ENCODE results near the gene PXMP2. TPM values are rescaled to one million over a fixed set of nuclear protein-coding genes. Genes with fewer than 3 reads are reported as not detected.

The PXMP2 gene
- total and polyA plus RNA-seq, 3 experiments from 2014 or later: 14.5 to 22.5 (median 21.2) TPM

- peak in 1 of 5 donors; percentile 22 for DNase-seq
- Mint-ChIP-seq H3K36me3 (peaks cover 7 to 75% (median 12%) of the 10 kb centered on the region in 3 donors), H3K27me3 (no peaks in the 10 kb centered on the region), H3K4me3 (no peak overlapping the region), H3K4me1 (peaks cover 0 to 4% (median 0%) of the 10 kb centered on the region in 3 donors), H3K9me3 (no peaks in the 10 kb centered on the region), H3K27ac (peak overlapping the region in 1 of 8 donors; percentile 54)
- Histone ChIP-seq H3K36me3 (ENCODE audit: insufficient read depth, low read length) (peaks cover 9% of the 10 kb centered on the region), H3K27me3 (ENCODE audit: insufficient read depth, low read length, poor library complexity, severe bottlenecking) (no peaks in the 10 kb centered on the region), H3K9me3 (ENCODE audit: low read length) (no peaks in the 10 kb centered on the region), H3K4me3 (ENCODE audit: low read length) (no peak overlapping the region), H3K4me1 (ENCODE audit: insufficient read depth, low read length) (no peaks in the 10 kb centered on the region), H3K27ac (ENCODE audit: low read depth, low read length) (no peak overlapping the region)
- ChIA-PET CTCF (no interaction called here), POLR2A (no interaction called here)
Observed at GRCh38 chr12:132642846-132643835, 44.2 kb upstream of the PXMP2 start.

- ChIA-PET POLR2A (no interaction called here), CTCF (no interaction called here)
- peaks cover 7 to 75% (median 11%) of the 10 kb centered on the region in 3 donors for H3K36me3 Mint-ChIP-seq
- Histone ChIP-seq H3K27ac (ENCODE audit: low read depth, low read length) (no peak overlapping the region), H3K27me3 (ENCODE audit: insufficient read depth, low read length, poor library complexity, severe bottlenecking) (no peaks in the 10 kb centered on the region), H3K4me1 (ENCODE audit: insufficient read depth, low read length) (no peaks in the 10 kb centered on the region), H3K36me3 (ENCODE audit: insufficient read depth, low read length) (peaks cover 9% of the 10 kb centered on the region), H3K4me3 (ENCODE audit: low read length) (no peak overlapping the region), H3K9me3 (ENCODE audit: low read length) (no peaks in the 10 kb centered on the region)
- H3K4me1 Mint-ChIP-seq: no peaks in the 10 kb centered on the region
- H3K27me3 Mint-ChIP-seq: no peaks in the 10 kb centered on the region
- no peak for DNase-seq
- peak overlapping the region in 1 of 8 donors; percentile 75 for H3K27ac Mint-ChIP-seq
- no peaks in the 10 kb centered on the region for H3K9me3 Mint-ChIP-seq
- no peak overlapping the region for H3K4me3 Mint-ChIP-seq
Observed at GRCh38 chr12:132646850-132647249, 40.5 kb upstream of the PXMP2 start.

- H3K9me3 ChIP-seq (ENCODE audit: low read length): no peaks in the 10 kb centered on the region
- H3K9me3 Mint-ChIP-seq: no peaks in the 10 kb centered on the region
- H3K27ac Mint-ChIP-seq: no peak overlapping the region
- ChIA-PET POLR2A (no interaction called here), CTCF (no interaction called here)
- H3K4me3 ChIP-seq (ENCODE audit: low read length): no peak overlapping the region
- H3K36me3 ChIP-seq (ENCODE audit: insufficient read depth, low read length): peaks cover 9% of the 10 kb centered on the region
- no peak for DNase-seq
- peaks cover 7 to 72% (median 17%) of the 10 kb centered on the region in 3 donors for H3K36me3 Mint-ChIP-seq
- H3K27me3 ChIP-seq (ENCODE audit: insufficient read depth, low read length, poor library complexity, severe bottlenecking): no peaks in the 10 kb centered on the region
- H3K27me3 Mint-ChIP-seq: no peaks in the 10 kb centered on the region
- H3K27ac ChIP-seq (ENCODE audit: low read depth, low read length): no peak overlapping the region
- H3K4me3 Mint-ChIP-seq: no peak overlapping the region
- H3K4me1 ChIP-seq (ENCODE audit: insufficient read depth, low read length): no peaks in the 10 kb centered on the region
- no peaks in the 10 kb centered on the region for H3K4me1 Mint-ChIP-seq
Observed at GRCh38 chr12:132647858-132648257, 39.5 kb upstream of the PXMP2 start.

GRCh38 chr12:132648616-132649225 is 38.7 kb upstream of the PXMP2 start:
- POLR2A ChIA-PET: no interaction called here
- H3K36me3 ChIP-seq (ENCODE audit: insufficient read depth, low read length): peaks cover 9% of the 10 kb centered on the region
- CTCF ChIA-PET: no interaction called here

GRCh38 chr12:132649226-132649945 is 38.0 kb upstream of the PXMP2 start:
- Mint-ChIP-seq H3K4me1 (no peaks in the 10 kb centered on the region), H3K27me3 (no peaks in the 10 kb centered on the region)
- DNase-seq: no peak

More at GRCh38 chr12:132648616-132649225, 38.7 kb upstream of the PXMP2 start:
- H3K4me3 ChIP-seq (ENCODE audit: low read length): no peak overlapping the region
- Mint-ChIP-seq H3K27me3 (no peaks in the 10 kb centered on the region), H3K4me1 (no peaks in the 10 kb centered on the region), H3K4me3 (no peak overlapping the region), H3K36me3 (peaks cover 9 to 68% (median 18%) of the 10 kb centered on the region in 3 donors), H3K9me3 (no peaks in the 10 kb centered on the region), H3K27ac (peak overlapping the region in 2 of 8 donors; percentile 27 to 46)
- no peaks in the 10 kb centered on the region for H3K27me3 ChIP-seq (ENCODE audit: insufficient read depth, low read length, poor library complexity, severe bottlenecking)
- no peaks in the 10 kb centered on the region for H3K4me1 ChIP-seq (ENCODE audit: insufficient read depth, low read length)
- DNase-seq: no peak
- H3K9me3 ChIP-seq (ENCODE audit: low read length): no peaks in the 10 kb centered on the region
- no peak overlapping the region for H3K27ac ChIP-seq (ENCODE audit: low read depth, low read length)

GRCh38 chr12:132651444-132652100 is 35.8 kb upstream of the PXMP2 start:
- Mint-ChIP-seq H3K4me3 (no peak overlapping the region), H3K4me1 (no peaks in the 10 kb centered on the region), H3K27me3 (no peaks in the 10 kb centered on the region), H3K9me3 (no peaks in the 10 kb centered on the region), H3K27ac (peak overlapping the region in 2 of 8 donors; percentile 60 to 74), H3K36me3 (peaks cover 7 to 76% (median 20%) of the 10 kb centered on the region in 3 donors)
- Histone ChIP-seq H3K36me3 (ENCODE audit: insufficient read depth, low read length) (peaks cover 12% of the 10 kb centered on the region), H3K27me3 (ENCODE audit: insufficient read depth, low read length, poor library complexity, severe bottlenecking) (no peaks in the 10 kb centered on the region), H3K9me3 (ENCODE audit: low read length) (no peaks in the 10 kb centered on the region), H3K4me3 (ENCODE audit: low read length) (no peak overlapping the region), H3K4me1 (ENCODE audit: insufficient read depth, low read length) (no peaks in the 10 kb centered on the region), H3K27ac (ENCODE audit: low read depth, low read length) (no peak overlapping the region)
- ChIA-PET POLR2A (no interaction called here), CTCF (no interaction called here)
- no peak for DNase-seq

More at GRCh38 chr12:132649226-132649945, 38.0 kb upstream of the PXMP2 start:
- CTCF ChIA-PET: no interaction called here
- Mint-ChIP-seq H3K4me3 (no peak overlapping the region), H3K9me3 (no peaks in the 10 kb centered on the region), H3K36me3 (peaks cover 11 to 71% (median 18%) of the 10 kb centered on the region in 3 donors), H3K27ac (peak overlapping the region in 1 of 8 donors; percentile 27)
- H3K4me1 ChIP-seq (ENCODE audit: insufficient read depth, low read length): no peaks in the 10 kb centered on the region
- POLR2A ChIA-PET: no interaction called here
- H3K27me3 ChIP-seq (ENCODE audit: insufficient read depth, low read length, poor library complexity, severe bottlenecking): no peaks in the 10 kb centered on the region
- H3K27ac ChIP-seq (ENCODE audit: low read depth, low read length): no peak overlapping the region
- peaks cover 9% of the 10 kb centered on the region for H3K36me3 ChIP-seq (ENCODE audit: insufficient read depth, low read length)
- H3K4me3 ChIP-seq (ENCODE audit: low read length): no peak overlapping the region
- H3K9me3 ChIP-seq (ENCODE audit: low read length): no peaks in the 10 kb centered on the region

GRCh38 chr12:132653567-132654290 is 33.7 kb upstream of the PXMP2 start:
- H3K36me3 Mint-ChIP-seq: peaks cover 4 to 77% (median 25%) of the 10 kb centered on the region in 3 donors
- CTCF ChIA-PET: no interaction called here
- no peaks in the 10 kb centered on the region for H3K9me3 ChIP-seq (ENCODE audit: low read length)
- H3K27ac ChIP-seq (ENCODE audit: low read depth, low read length): no peak overlapping the region
- H3K4me3 ChIP-seq (ENCODE audit: low read length): no peak overlapping the region
- no peak overlapping the region for H3K4me3 Mint-ChIP-seq
- H3K27me3 Mint-ChIP-seq: no peaks in the 10 kb centered on the region
- no peaks in the 10 kb centered on the region for H3K9me3 Mint-ChIP-seq
- DNase-seq: no peak
- POLR2A ChIA-PET: interaction anchor here (0.6 kb wide), 1 partner anchor 12 kb away, joined by 3 read pairs; no protein-coding TSS in a partner anchor
- no peaks in the 10 kb centered on the region for H3K4me1 Mint-ChIP-seq
- H3K27me3 ChIP-seq (ENCODE audit: insufficient read depth, low read length, poor library complexity, severe bottlenecking): no peaks in the 10 kb centered on the region
- H3K4me1 ChIP-seq (ENCODE audit: insufficient read depth, low read length): no peaks in the 10 kb centered on the region
- H3K27ac Mint-ChIP-seq: peak overlapping the region in 3 of 8 donors; percentile 8 to 17 (median 13)
- peaks cover 23% of the 10 kb centered on the region for H3K36me3 ChIP-seq (ENCODE audit: insufficient read depth, low read length)
